Osteoblast (primary cell): ENCODE measurements around the gene OPRD1. TPM values are rescaled to one million over a fixed set of nuclear protein-coding genes. Genes with fewer than 3 reads are reported as not detected.

Experiments used
- DNase-seq: peaks from one replicate; pipeline ENCODE4 v3.0.0; 2011; ENCODE audit warnings: low spot score, mixed read lengths; ENCODE audit not compliant: insufficient read length; ENCODE audit errors: missing footprints
- H2AFZ ChIP-seq: 2 replicates; pipeline ENCODE4 v1.6.0; 2011; ENCODE audit warnings: mild to moderate bottlenecking, low read length
- H3K27ac ChIP-seq: 2 replicates; pipeline ENCODE4 v1.5.1; 2011; ENCODE audit warnings: mild to moderate bottlenecking, low read depth, low read length, moderate library complexity
- H3K27me3 ChIP-seq: 2 replicates; pipeline ENCODE4 v1.6.0; 2012; ENCODE audit warnings: mild to moderate bottlenecking, control low read depth, inconsistent platforms, low read length, moderate library complexity; ENCODE audit not compliant: insufficient read depth
- H3K36me3 ChIP-seq: 2 replicates; pipeline ENCODE4 v1.5.1; 2011; ENCODE audit warnings: mild to moderate bottlenecking, low read length, control low read depth, moderate library complexity; ENCODE audit not compliant: insufficient read depth
- H3K4me1 ChIP-seq: 2 replicates; pipeline ENCODE4 v1.5.1; 2011; ENCODE audit warnings: mild to moderate bottlenecking, low read length, control low read depth, moderate library complexity; ENCODE audit not compliant: insufficient read depth
- H3K4me2 ChIP-seq: 2 replicates; pipeline ENCODE4 v1.6.0; 2011; ENCODE audit warnings: mild to moderate bottlenecking, low read length; ENCODE audit not compliant: insufficient read depth
- H3K4me3 ChIP-seq: fragments of 200-600 bp; sonication (generic); 3 replicates; pipeline ENCODE4 v1.5.1; 2012; ENCODE audit warnings: mild to moderate bottlenecking, low read length, inconsistent platforms; ENCODE audit not compliant: insufficient read depth
- H3K79me2 ChIP-seq: 2 replicates; pipeline ENCODE4 v1.6.0; 2012; ENCODE audit warnings: mild to moderate bottlenecking, low read length, control low read depth, inconsistent platforms; ENCODE audit not compliant: insufficient read depth
- H3K9me3 ChIP-seq: 2 replicates; pipeline ENCODE4 v1.5.1; 2011; ENCODE audit warnings: low read depth, low read length, control low read depth
- H4K20me1 ChIP-seq: 2 replicates; pipeline ENCODE4 v1.6.0; 2012; ENCODE audit warnings: mild to moderate bottlenecking, low read length, control low read depth; ENCODE audit not compliant: insufficient read depth
- total RNA-seq: library from RNA; depleted of rRNA; stranded (reverse); fragments of >200 nt; gene quantifications from 2 replicates; pipeline ENCODE4 v1.2.3, GENCODE V29; 2012
- TF ChIP-seq, protein P1 (sequence below): IDR thresholded peaks from 2 replicates; pipeline ENCODE4 v1.5.1; 2011; ENCODE audit warnings: mild to moderate bottlenecking, low read depth, low read length, moderate library complexity; ENCODE audit errors: extremely low read depth

Gene OPRD1
- total RNA-seq, 1 donor, result not detected

DNA sequence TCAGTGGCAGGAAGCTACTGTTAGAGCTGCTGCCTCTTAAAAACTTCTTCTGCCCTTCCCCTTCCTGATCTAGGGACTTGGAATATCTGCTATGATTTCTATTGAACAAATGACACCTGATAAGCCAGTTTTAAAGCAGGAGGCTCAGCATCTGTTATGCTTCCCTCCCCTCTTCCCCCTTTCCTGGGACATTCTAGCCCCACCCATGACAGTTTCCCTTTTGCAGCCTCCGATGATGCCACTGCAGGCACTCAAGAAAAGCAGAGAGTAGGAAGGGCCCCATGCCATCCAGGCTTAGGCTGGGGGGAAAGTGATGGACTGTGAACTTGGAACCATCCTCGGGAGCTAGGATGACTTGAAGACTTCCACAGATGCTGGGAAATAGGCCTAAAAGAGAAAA is 87.3 kb downstream of the OPRD1 start:
- Histone ChIP-seq H3K79me2 (no peaks in the 10 kb centered on the region), H3K4me3 (no peak overlapping the region), H3K4me2 (no peak overlapping the region), H3K36me3 (no peaks in the 10 kb centered on the region), H2AFZ (no peak overlapping the region), H3K27ac (no peak overlapping the region), H4K20me1 (peaks cover 4% of the 10 kb centered on the region), H3K27me3 (no peaks in the 10 kb centered on the region), H3K4me1 (no peaks in the 10 kb centered on the region), H3K9me3 (no peaks in the 10 kb centered on the region)
- no peak for DNase-seq
- TF ChIP-seq, protein P1, sequence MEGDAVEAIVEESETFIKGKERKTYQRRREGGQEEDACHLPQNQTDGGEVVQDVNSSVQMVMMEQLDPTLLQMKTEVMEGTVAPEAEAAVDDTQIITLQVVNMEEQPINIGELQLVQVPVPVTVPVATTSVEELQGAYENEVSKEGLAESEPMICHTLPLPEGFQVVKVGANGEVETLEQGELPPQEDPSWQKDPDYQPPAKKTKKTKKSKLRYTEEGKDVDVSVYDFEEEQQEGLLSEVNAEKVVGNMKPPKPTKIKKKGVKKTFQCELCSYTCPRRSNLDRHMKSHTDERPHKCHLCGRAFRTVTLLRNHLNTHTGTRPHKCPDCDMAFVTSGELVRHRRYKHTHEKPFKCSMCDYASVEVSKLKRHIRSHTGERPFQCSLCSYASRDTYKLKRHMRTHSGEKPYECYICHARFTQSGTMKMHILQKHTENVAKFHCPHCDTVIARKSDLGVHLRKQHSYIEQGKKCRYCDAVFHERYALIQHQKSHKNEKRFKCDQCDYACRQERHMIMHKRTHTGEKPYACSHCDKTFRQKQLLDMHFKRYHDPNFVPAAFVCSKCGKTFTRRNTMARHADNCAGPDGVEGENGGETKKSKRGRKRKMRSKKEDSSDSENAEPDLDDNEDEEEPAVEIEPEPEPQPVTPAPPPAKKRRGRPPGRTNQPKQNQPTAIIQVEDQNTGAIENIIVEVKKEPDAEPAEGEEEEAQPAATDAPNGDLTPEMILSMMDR, result no peak

GRCh38 chr1:28900562-28900961 is 88.6 kb downstream of the OPRD1 start:
- TF ChIP-seq, protein P1, result no peak
- H3K4me3 ChIP-seq, result no peak overlapping the region

DNA sequence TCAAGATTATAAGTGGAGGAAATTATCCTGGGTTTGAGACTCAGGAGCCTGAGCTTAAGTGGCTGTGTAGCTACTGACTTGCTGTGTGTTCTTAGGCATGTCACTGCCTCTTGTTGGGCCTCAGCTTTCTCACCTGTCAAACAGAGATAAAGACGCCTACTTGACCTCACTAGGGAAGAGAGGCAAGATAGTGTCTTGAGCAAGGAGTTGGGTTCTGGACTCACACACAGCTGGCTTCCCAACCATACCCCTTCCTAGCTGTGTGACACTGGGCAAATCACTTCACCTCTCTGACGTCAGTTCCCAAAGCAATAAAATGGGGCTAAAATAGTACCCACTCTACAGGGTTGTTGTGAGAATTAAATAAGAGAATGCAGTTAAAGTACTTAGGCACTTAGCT is 90.8 kb downstream of the OPRD1 start:
- H3K9me3 ChIP-seq, result no peaks in the 10 kb centered on the region
- no peaks in the 10 kb centered on the region for H4K20me1 ChIP-seq
- H3K4me2 ChIP-seq, result no peak overlapping the region
- TF ChIP-seq, protein P1, result no peak
- no peaks in the 10 kb centered on the region for H3K36me3 ChIP-seq
- no peaks in the 10 kb centered on the region for H3K4me1 ChIP-seq
- H3K4me3 ChIP-seq, result no peak overlapping the region
- H2AFZ ChIP-seq, result no peak overlapping the region
- H3K79me2 ChIP-seq, result no peaks in the 10 kb centered on the region
- no peaks in the 10 kb centered on the region for H3K27me3 ChIP-seq
- no peak for DNase-seq
- H3K27ac ChIP-seq, result no peak overlapping the region

More at GRCh38 chr1:28900562-28900961, 88.6 kb downstream of the OPRD1 start:
- no peak overlapping the region for H2AFZ ChIP-seq
- no peaks in the 10 kb centered on the region for H3K4me1 ChIP-seq
- H3K4me2 ChIP-seq, result no peak overlapping the region
- H3K36me3 ChIP-seq, result no peaks in the 10 kb centered on the region
- H3K79me2 ChIP-seq, result no peaks in the 10 kb centered on the region
- H3K27ac ChIP-seq, result no peak overlapping the region
- DNase-seq, result no peak
- no peaks in the 10 kb centered on the region for H3K27me3 ChIP-seq
- no peaks in the 10 kb centered on the region for H3K9me3 ChIP-seq
- H4K20me1 ChIP-seq, result peaks cover 4% of the 10 kb centered on the region

DNA sequence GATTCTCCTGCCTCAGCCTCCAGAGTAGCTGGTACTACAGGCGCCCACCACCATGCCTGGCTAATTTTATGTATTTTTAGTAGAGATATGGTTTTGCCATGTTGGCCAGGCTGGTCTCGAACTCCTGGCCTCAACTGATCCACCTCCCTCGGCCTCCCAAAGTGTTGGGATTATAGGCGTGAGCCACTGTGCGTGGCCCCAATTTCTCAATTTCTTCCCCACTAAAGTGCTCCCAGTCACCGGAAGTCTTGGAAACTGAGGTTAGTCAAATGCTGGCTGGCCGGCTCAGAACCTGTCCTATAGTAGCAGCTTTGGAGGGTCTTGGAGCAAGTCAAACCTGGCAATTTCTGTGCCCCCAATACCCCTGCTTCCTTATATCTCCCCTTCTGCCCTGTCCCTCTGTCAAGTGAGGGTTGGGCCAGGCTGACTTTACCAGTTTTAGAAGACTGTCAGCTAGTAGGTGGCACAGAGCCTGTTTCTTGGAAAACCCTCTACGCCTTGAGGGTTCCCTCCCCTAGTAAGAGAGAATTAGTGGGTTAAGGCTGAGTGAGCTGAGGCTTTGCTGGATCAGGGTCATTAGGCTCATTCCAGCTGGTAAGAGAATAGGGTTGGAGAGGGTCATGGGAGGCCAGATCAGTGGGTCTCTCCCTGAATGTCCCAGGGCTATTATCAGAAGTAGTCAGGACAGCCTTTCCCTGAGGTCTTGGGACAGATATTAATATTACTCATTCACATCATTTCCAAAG is 94.1 kb downstream of the OPRD1 start:
- H3K36me3 ChIP-seq, result no peaks in the 10 kb centered on the region
- no peaks in the 10 kb centered on the region for H3K9me3 ChIP-seq
- no peak for DNase-seq
- no peak overlapping the region for H3K27ac ChIP-seq
- no peaks in the 10 kb centered on the region for H3K79me2 ChIP-seq
- TF ChIP-seq, protein P1, result no peak
- no peak overlapping the region for H3K4me2 ChIP-seq
- no peaks in the 10 kb centered on the region for H3K27me3 ChIP-seq
- no peak overlapping the region for H3K4me3 ChIP-seq
- H3K4me1 ChIP-seq, result no peaks in the 10 kb centered on the region
- H2AFZ ChIP-seq, result no peak overlapping the region
- no peaks in the 10 kb centered on the region for H4K20me1 ChIP-seq
